Fibroblast of peridontal ligament (primary cell): ENCODE data around the gene ADAMTS7.
"Not testable (repeated sequence)": the region's sequence is repeated elsewhere in the genome, so short reads cannot be mapped to it uniquely, and the experiment has no call there.

Experiments
- DNase-seq: peaks from one replicate; pipeline ENCODE4 v3.0.0-alpha.2; 2010; ENCODE audit errors: extremely low read depth

ADAMTS7 gene

GRCh38 chr15:78830514-78831228 lies 19.4 kb upstream of the ADAMTS7 start:
- no peak for DNase-seq

- no peak for DNase-seq
These were observed 17.7 kb upstream of the ADAMTS7 start for GRCh38 chr15:78828920-78829319.

GRCh38 chr15:78822514-78822913 lies 11.2 kb upstream of the ADAMTS7 start:
- DNase-seq = peak; percentile 26

- DNase-seq = no peak
These were observed 540 bp upstream of the ADAMTS7 start for GRCh38 chr15:78811825-78812183.

GRCh38 chr15:78810362-78811123 lies 721 bp downstream of the ADAMTS7 start:
- DNase-seq = peak; percentile 35

- no peak for DNase-seq
These were observed 1.3 kb downstream of the ADAMTS7 start for GRCh38 chr15:78810003-78810361.

GRCh38 chr15:78808550-78808949 lies 2.7 kb downstream of the ADAMTS7 start:
- DNase-seq = peak; percentile 22

- no peak for DNase-seq
These were observed 3.9 kb downstream of the ADAMTS7 start for GRCh38 chr15:78807359-78807758.

- no peak for DNase-seq
These were observed 6.9 kb downstream of the ADAMTS7 start for GRCh38 chr15:78804391-78804792.

- DNase-seq = no peak
These were observed 10.5 kb downstream of the ADAMTS7 start for GRCh38 chr15:78800806-78801205.

- no peak for DNase-seq
These were observed 11.1 kb downstream of the ADAMTS7 start for GRCh38 chr15:78800189-78800588.

GRCh38 chr15:78799102-78799501 lies 12.2 kb downstream of the ADAMTS7 start:
- not testable (repeated sequence) for DNase-seq

GRCh38 chr15:78798355-78798754 lies 12.9 kb downstream of the ADAMTS7 start:
- peak; percentile 52 for DNase-seq

- no peak for DNase-seq
These were observed 13.3 kb downstream of the ADAMTS7 start for GRCh38 chr15:78797951-78798350.

- no peak for DNase-seq
These were observed 14.8 kb downstream of the ADAMTS7 start for GRCh38 chr15:78796510-78796909.

GRCh38 chr15:78795043-78795442 lies 16.2 kb downstream of the ADAMTS7 start:
- no peak for DNase-seq

GRCh38 chr15:78794446-78794845 lies 16.8 kb downstream of the ADAMTS7 start:
- DNase-seq = not testable (repeated sequence)

GRCh38 chr15:78791357-78791756 lies 19.9 kb downstream of the ADAMTS7 start:
- DNase-seq = no peak

GRCh38 chr15:78790027-78790426 lies 21.2 kb downstream of the ADAMTS7 start:
- DNase-seq = no peak

GRCh38 chr15:78789615-78790014 lies 21.6 kb downstream of the ADAMTS7 start:
- no peak for DNase-seq

GRCh38 chr15:78788016-78788660 lies 23.1 kb downstream of the ADAMTS7 start:
- DNase-seq = no peak

- DNase-seq = not testable (repeated sequence)
These were observed 28.9 kb downstream of the ADAMTS7 start for GRCh38 chr15:78782402-78782801.

- not testable (repeated sequence) for DNase-seq
These were observed 29.9 kb downstream of the ADAMTS7 start for GRCh38 chr15:78781381-78781780.
